ENCODE data around the gene KCNK3. TPM values are rescaled to one million over a fixed set of nuclear protein-coding genes. Genes with fewer than 3 reads are reported as not detected.

KCNK3 gene
- total RNA-seq, 1 experiment from 2014 or later = 0.09 TPM

DNA sequence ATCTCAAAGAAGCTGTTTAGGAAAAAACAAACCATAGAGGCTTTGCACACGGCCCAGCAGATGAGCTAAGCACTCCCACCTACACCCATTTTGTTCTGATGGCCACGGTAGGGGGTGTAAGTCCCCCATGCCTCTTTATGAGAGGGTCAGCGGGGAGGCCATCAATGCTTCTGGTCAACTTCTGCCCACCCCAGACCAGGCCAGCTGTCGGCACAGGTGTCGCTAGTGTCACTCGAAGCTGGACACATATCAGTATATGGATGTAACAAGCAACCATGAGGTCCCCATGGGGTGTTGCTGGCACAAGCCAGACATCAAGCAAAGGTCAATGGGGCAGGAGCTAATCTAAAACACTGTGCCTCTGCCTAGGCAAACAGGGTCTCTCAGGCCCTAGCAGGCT lies 47.8 kb downstream of the KCNK3 start:
- Histone ChIP-seq H4K8ac (replicated peaks; ENCODE audit: insufficient read length, low read depth, low read length) (no peak overlapping the region), H2BK20ac (ENCODE audit: low read depth, low read length, poor library complexity, severe bottlenecking) (no peak overlapping the region), H3K23ac (ENCODE audit: insufficient read length, low read depth, low read length) (no peak overlapping the region), H3K4ac (ENCODE audit: low read depth, low read length) (no peak overlapping the region), H3K27me3 (ENCODE audit: insufficient read depth, low read length) (no peaks in the 10 kb centered on the region), H4K20me1 (ENCODE audit: control insufficient read depth, insufficient read depth, insufficient read length) (no peaks in the 10 kb centered on the region), H2AK5ac (ENCODE audit: insufficient read length, low read length) (no peak overlapping the region), H3K23me2 (ENCODE audit: insufficient read length, low read depth, low read length, poor library complexity, severe bottlenecking) (no peaks in the 10 kb centered on the region), H3K79me1 (ENCODE audit: insufficient read depth, low read depth, low read length, poor library complexity, severe bottlenecking) (no peaks in the 10 kb centered on the region), H3K18ac (ENCODE audit: insufficient read length, low read depth, low read length) (no peak overlapping the region), H2AFZ (ENCODE audit: low read length) (no peak overlapping the region), H3K14ac (ENCODE audit: insufficient read depth, low read length) (no peak overlapping the region), H3K9ac (ENCODE audit: extremely low read depth, insufficient read length, low read length) (no peak overlapping the region), H4K5ac (ENCODE audit: insufficient read length, low read depth, low read length) (no peak overlapping the region), H3K4me2 (ENCODE audit: insufficient read depth, insufficient read length, low read length) (no peak overlapping the region), H2BK120ac (ENCODE audit: low read depth, low read length, poor library complexity, severe bottlenecking) (no peak overlapping the region), H2BK12ac (ENCODE audit: insufficient read length, low read depth, low read length) (no peak overlapping the region), H3K27ac (ENCODE audit: insufficient read length, low read depth, low read length) (no peak overlapping the region), H2BK15ac (ENCODE audit: low read depth, low read length) (no peak overlapping the region), H3K79me2 (ENCODE audit: insufficient read depth, low read length) (no peaks in the 10 kb centered on the region), H3K4me1 (ENCODE audit: insufficient read depth, low read length) (no peaks in the 10 kb centered on the region), H3K9me3 (ENCODE audit: control insufficient read depth, low read depth, low read length) (no peaks in the 10 kb centered on the region), H4K91ac (ENCODE audit: insufficient read length, low read depth, low read length) (no peak overlapping the region), H3K56ac (ENCODE audit: insufficient read length, low read depth, low read length) (no peak overlapping the region), H3T11ph (ENCODE audit: low read length) (no peak overlapping the region), H2BK5ac (ENCODE audit: insufficient read length, low read length) (no peak overlapping the region)
- Mint-ChIP-seq H3K4me3 (no peak overlapping the region), H3K9me3 (no peaks in the 10 kb centered on the region), H3K27ac (no peak overlapping the region), H3K4me1 (0 out of 4 replicates have a peak, but pooled peaks cover 0 to 2% of the 10 kb centered on the region in 2 experiments), H3K36me3 (ENCODE audit: insufficient read depth in 1 of 3, low read depth in 3 of 3) (no peaks in the 10 kb centered on the region), H3K27me3 (ENCODE audit: low read depth) (peaks cover 14% of the 10 kb centered on the region)
- no peak for DNase-seq
- TF ChIP-seq, protein P1, sequence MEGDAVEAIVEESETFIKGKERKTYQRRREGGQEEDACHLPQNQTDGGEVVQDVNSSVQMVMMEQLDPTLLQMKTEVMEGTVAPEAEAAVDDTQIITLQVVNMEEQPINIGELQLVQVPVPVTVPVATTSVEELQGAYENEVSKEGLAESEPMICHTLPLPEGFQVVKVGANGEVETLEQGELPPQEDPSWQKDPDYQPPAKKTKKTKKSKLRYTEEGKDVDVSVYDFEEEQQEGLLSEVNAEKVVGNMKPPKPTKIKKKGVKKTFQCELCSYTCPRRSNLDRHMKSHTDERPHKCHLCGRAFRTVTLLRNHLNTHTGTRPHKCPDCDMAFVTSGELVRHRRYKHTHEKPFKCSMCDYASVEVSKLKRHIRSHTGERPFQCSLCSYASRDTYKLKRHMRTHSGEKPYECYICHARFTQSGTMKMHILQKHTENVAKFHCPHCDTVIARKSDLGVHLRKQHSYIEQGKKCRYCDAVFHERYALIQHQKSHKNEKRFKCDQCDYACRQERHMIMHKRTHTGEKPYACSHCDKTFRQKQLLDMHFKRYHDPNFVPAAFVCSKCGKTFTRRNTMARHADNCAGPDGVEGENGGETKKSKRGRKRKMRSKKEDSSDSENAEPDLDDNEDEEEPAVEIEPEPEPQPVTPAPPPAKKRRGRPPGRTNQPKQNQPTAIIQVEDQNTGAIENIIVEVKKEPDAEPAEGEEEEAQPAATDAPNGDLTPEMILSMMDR (conservative IDR thresholded peaks at IDR 0.05) = no peak
- WGBS (ENCODE audit: extremely low coverage, insufficient read length, low lambda C conversion rate) = no CpG with 5 or more reads among the region's 6 CpGs

Data from H9 (cell line).